Activated T-cell treated with anti-CD3 and anti-CD28 coated beads, Interleukin-2, amount 50 U/mL, for 72 hours (primary cell): ENCODE data around the gene TEX54. TPM values are rescaled to one million over a fixed set of nuclear protein-coding genes. Genes with fewer than 3 reads are reported as not detected.
A peak's percentile ranks its signal among the peaks of the same experiment; 100 is the strongest.
"Not testable (repeated sequence)": the region's sequence is repeated elsewhere in the genome, so short reads cannot be mapped to it uniquely, and the experiment has no call there.

Experiments
- ATAC-seq, 2 donors: fragments of 150-1000 bp; cut with Tn5 transposase; replicated peaks in 1 of 2; 2 replicates each; pipeline ENCODE4 v1.10.0; 2021; ENCODE audit warnings: moderate library complexity in 2 of 2, mild to moderate bottlenecking in 1 of 2
- DNase-seq, 2 donors: peaks; one replicate each; pipeline ENCODE4 v3.0.0; 2021 to 2022; ENCODE audit warnings: mixed read lengths in 1 of 2
- H3K27ac Mint-ChIP-seq: one replicate; pipeline ENCODE4 v1.8.0; 2022; ENCODE audit warnings: mild to moderate bottlenecking, moderate library complexity, mixed read lengths
- H3K27me3 Mint-ChIP-seq: one replicate; pipeline ENCODE4 v1.8.0; 2022; ENCODE audit warnings: low read depth, mixed read lengths
- H3K36me3 Mint-ChIP-seq, 2 donors: one replicate each; pipeline ENCODE4 v1.8.0; 2022; ENCODE audit warnings: mixed read lengths in 2 of 2, mild to moderate bottlenecking in 1 of 2; ENCODE audit not compliant: insufficient read depth in 2 of 2
- H3K4me1 Mint-ChIP-seq: one replicate; pipeline ENCODE4 v1.8.0; 2022; ENCODE audit warnings: low read depth, mixed read lengths
- H3K4me3 Mint-ChIP-seq, 2 donors: one replicate each; pipeline ENCODE4 v1.8.0; 2022; ENCODE audit warnings: mild to moderate bottlenecking in 2 of 2, mixed read lengths in 2 of 2, moderate library complexity in 2 of 2
- H3K9me3 Mint-ChIP-seq, 2 donors: one replicate each; pipeline ENCODE4 v1.8.0; 2022; ENCODE audit warnings: mixed read lengths in 2 of 2
- total RNA-seq, 2 donors: library from RNA; stranded (reverse); gene quantifications; one replicate each; pipeline ENCODE4 v1.2.3, GENCODE V29; 2022

The TEX54 gene
- total RNA-seq, 2 donors from 2014 or later, result 0.77 to 1.5 TPM

- peak in 1 of 2 donors; percentile 5 for ATAC-seq
- H3K9me3 Mint-ChIP-seq, H3K27ac Mint-ChIP-seq, H3K36me3 Mint-ChIP-seq, H3K27me3 Mint-ChIP-seq, DNase-seq: not testable (repeated sequence)
- peak overlapping the region in 1 of 2 donors; percentile 17 for H3K4me3 Mint-ChIP-seq
- peaks cover 65% of the 10 kb centered on the region for H3K4me1 Mint-ChIP-seq
Observed at GRCh38 chr11:62861564-62862192, 29.0 kb upstream of the TEX54 start.

- Mint-ChIP-seq H3K27ac (no peak overlapping the region), H3K36me3 (peaks cover 0 to 7% of the 10 kb centered on the region in 2 donors), H3K27me3 (no peaks in the 10 kb centered on the region), H3K4me3 (peak overlapping the region; percentile 15 to 49), H3K9me3 (no peaks in the 10 kb centered on the region), H3K4me1 (peaks cover 70% of the 10 kb centered on the region)
- ATAC-seq (peak; percentile 58 to 66), DNase-seq (peak in 1 of 2 donors; percentile 29)
Observed at GRCh38 chr11:62860835-62861563, 28.4 kb upstream of the TEX54 start.

GRCh38 chr11:62859281-62859703 is 26.7 kb upstream of the TEX54 start:
- DNase-seq, H3K9me3 Mint-ChIP-seq, H3K27ac Mint-ChIP-seq, H3K27me3 Mint-ChIP-seq, ATAC-seq: not testable (repeated sequence)
- Mint-ChIP-seq H3K4me1 (peaks cover 71% of the 10 kb centered on the region), H3K4me3 (peak overlapping the region in 1 of 2 donors; percentile 21), H3K36me3 (peaks cover 13 to 18% of the 10 kb centered on the region in 2 donors)

DNA sequence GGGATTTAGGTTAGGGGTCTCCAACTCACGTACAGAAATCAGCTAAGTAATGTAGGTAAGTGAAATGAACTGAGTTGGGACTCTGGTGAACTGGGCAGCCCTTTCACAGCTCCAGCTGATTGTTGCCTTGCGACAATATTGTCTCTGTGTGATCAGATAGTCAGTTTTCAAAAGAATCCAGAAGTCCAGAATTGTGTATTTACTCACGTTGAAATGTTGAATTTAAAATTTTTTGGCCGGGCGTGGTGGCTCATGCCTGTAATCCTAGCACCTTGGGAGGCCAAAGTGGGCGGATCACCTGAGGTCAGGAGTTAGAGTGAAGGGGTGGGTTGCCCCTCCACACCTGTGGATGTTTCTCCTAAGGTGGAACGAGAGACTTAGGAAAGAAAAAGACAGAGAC is 25.6 kb upstream of the TEX54 start:
- H3K36me3 Mint-ChIP-seq, result peaks cover 24 to 29% of the 10 kb centered on the region in 2 donors
- ATAC-seq (no peak), DNase-seq (no peak)
- peaks cover 71% of the 10 kb centered on the region for H3K4me1 Mint-ChIP-seq
- H3K4me3 Mint-ChIP-seq, result peak overlapping the region; percentile 96 to 98
- H3K27ac Mint-ChIP-seq, result peak overlapping the region; percentile 84
- no peaks in the 10 kb centered on the region for H3K9me3 Mint-ChIP-seq
- no peaks in the 10 kb centered on the region for H3K27me3 Mint-ChIP-seq

DNA sequence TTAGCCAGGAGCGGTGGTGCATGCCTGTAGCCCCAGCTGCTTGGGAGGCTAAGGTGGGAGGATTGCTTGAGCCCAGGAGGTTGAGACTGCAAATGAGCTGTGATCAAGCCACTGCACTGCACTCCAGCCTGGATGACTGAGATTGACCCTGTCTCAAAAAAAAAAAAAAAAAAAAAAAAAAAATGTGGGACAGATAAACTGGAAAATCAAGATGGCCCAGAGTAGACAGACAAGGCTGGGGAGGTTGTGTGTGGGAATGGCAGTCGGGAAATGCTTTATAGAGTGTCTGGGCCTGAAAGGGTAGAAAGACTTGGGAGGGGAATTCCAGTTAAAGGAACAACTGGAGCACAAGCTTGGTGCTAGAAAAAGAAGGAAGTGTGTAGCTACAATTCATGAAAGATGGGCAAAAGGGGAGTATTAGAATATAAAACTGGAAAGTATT is 24.9 kb upstream of the TEX54 start:
- no peaks in the 10 kb centered on the region for H3K9me3 Mint-ChIP-seq
- no peak for DNase-seq

GRCh38 chr11:62856333-62856895 is 23.8 kb upstream of the TEX54 start:
- Mint-ChIP-seq H3K36me3 (peaks cover 38 to 45% of the 10 kb centered on the region in 2 donors), H3K27ac (peak overlapping the region; percentile 98), H3K9me3 (no peaks in the 10 kb centered on the region), H3K4me3 (peak overlapping the region; percentile 96 to 98), H3K4me1 (peaks cover 74% of the 10 kb centered on the region), H3K27me3 (no peaks in the 10 kb centered on the region)
- DNase-seq (no peak), ATAC-seq (no peak)

More for the DNA sequence above, 24.9 kb upstream of the TEX54 start:
- Mint-ChIP-seq H3K4me3 (peak overlapping the region; percentile 96 to 98), H3K36me3 (peaks cover 30 to 35% of the 10 kb centered on the region in 2 donors), H3K27ac (peak overlapping the region; percentile 84), H3K4me1 (peaks cover 72% of the 10 kb centered on the region), H3K27me3 (no peaks in the 10 kb centered on the region)
- ATAC-seq, result no peak

DNA sequence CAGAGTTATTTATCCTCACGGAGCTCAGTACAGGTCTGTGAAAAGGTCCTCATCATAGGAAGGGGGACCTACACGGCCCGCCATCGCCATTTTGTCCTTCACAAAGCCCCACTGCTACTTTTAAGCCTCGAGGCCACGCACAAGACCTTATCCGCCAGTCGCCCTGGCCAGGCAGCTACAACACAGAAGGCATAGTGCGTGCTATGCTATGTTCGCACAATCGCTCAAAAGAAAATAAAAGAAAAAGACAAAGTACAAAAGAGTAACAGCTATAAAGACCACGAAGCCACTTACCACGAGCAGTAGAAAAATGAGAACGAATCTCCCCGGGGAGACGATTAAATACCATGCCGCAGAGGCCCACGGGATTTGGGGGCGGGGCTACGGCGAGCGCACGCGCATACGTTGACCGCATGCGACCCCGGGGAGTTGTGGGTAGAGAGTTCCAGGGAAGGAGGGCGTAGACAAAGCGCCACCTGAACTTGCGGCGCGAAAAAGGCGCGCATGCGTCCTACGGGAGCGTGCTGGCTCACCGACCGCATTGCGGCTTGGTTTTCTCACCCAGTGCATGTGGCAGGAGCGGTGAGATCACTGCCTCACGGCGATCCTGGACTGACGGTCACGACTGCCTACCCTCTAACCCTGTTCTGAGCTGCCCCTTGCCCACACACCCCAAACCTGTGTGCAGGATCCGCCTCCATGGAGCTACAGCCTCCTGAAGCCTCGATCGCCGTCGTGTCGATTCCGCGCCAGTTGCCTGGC is 23.1 kb upstream of the TEX54 start:
- H3K4me1 Mint-ChIP-seq, result peaks cover 69% of the 10 kb centered on the region
- H3K27ac Mint-ChIP-seq, result peak overlapping the region; percentile 98
- no peaks in the 10 kb centered on the region for H3K27me3 Mint-ChIP-seq
- DNase-seq (peak; percentile 98 to 99), ATAC-seq (peak; percentile 74 to 78)
- peaks cover 38 to 45% of the 10 kb centered on the region in 2 donors for H3K36me3 Mint-ChIP-seq
- no peaks in the 10 kb centered on the region for H3K9me3 Mint-ChIP-seq
- H3K4me3 Mint-ChIP-seq, result peak overlapping the region; percentile 96 to 98

DNA sequence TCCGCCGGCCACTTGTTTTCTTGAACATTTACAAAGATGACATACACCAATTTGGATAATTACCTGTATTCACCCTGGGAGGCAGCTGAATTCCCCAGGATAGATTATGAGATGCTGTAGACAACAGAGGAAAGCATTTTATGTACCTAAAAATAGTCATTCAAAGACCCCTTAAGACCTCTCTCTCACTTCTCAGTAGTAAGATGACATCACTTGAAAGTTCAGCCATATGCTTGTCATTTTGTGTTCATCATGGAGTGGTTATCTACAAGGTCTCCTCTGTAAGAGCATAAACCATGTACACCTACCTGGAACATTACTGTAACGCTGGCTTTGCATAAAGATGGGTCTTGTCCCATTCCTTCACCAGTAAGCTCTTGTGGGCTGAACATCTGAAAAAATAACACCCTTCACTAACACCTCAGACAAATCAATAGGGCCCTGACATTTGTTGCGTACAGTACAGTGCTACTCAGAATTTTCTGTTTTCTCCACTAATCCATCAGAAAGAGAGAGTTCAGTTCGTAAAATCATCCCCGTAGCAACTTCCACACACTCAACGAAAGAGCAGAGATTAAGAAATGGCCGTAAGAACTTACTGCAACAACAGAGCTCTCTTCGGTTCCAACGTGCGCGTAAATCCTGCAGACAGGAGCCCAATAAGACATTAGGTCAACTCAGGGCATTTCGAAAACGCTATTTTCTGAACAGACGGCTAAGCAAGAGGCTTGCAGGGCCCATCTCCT is 22.4 kb upstream of the TEX54 start:
- no peaks in the 10 kb centered on the region for H3K9me3 Mint-ChIP-seq
- peak overlapping the region; percentile 98 for H3K27ac Mint-ChIP-seq
- peak overlapping the region; percentile 96 to 98 for H3K4me3 Mint-ChIP-seq
- no peak for ATAC-seq
- peaks cover 66% of the 10 kb centered on the region for H3K4me1 Mint-ChIP-seq
- no peaks in the 10 kb centered on the region for H3K27me3 Mint-ChIP-seq
- no peak for DNase-seq
- H3K36me3 Mint-ChIP-seq, result peaks cover 38 to 45% of the 10 kb centered on the region in 2 donors

GRCh38 chr11:62854013-62854824 is 21.6 kb upstream of the TEX54 start:
- ATAC-seq (no peak), DNase-seq (no peak)
- Mint-ChIP-seq H3K27ac (peak overlapping the region; percentile 98), H3K4me1 (peaks cover 62% of the 10 kb centered on the region), H3K36me3 (peaks cover 38 to 45% of the 10 kb centered on the region in 2 donors), H3K4me3 (peak overlapping the region; percentile 96 to 98), H3K27me3 (no peaks in the 10 kb centered on the region), H3K9me3 (no peaks in the 10 kb centered on the region)

- H3K36me3 Mint-ChIP-seq, result peaks cover 38 to 45% of the 10 kb centered on the region in 2 donors
Observed at GRCh38 chr11:62853279-62853965, 20.8 kb upstream of the TEX54 start.

DNA sequence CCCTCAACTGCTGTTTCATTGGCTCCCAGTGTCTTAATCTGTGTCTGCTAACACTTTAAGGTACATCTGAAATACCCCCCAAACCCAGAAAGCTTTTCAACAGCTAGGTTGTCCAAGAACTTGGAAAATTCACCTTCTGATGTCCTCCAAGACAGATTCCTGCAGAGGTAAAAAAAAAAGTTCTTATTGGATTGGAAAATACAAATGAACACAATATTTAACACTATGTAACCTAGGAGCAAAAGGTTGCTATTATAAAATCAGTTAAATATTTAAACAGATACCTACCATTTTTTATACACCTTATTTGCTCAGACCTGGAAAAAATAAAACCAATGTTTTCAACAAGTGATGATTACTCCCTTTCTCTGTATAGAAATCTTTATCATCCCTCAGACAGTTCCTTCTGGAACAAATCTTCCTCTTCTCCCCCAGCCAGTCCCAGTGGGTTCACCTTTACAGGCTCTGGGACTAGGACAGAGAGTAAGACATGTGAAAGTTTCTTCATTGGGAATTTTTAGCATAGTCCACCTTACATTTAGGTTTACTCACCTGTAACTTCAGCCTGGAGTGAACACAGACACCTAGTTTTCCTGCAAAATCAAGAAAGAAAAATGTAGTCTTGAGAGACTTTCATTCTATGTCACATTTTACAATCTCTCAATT is 20.0 kb upstream of the TEX54 start:
- H3K4me1 Mint-ChIP-seq, result peaks cover 51% of the 10 kb centered on the region
- peaks cover 38 to 41% of the 10 kb centered on the region in 2 donors for H3K36me3 Mint-ChIP-seq

More at GRCh38 chr11:62853279-62853965, 20.8 kb upstream of the TEX54 start:
- Mint-ChIP-seq H3K27me3 (no peaks in the 10 kb centered on the region), H3K4me1 (peaks cover 59% of the 10 kb centered on the region), H3K4me3 (peak overlapping the region; percentile 96 to 98), H3K9me3 (no peaks in the 10 kb centered on the region), H3K27ac (peak overlapping the region; percentile 98)
- DNase-seq (peak; percentile 58), ATAC-seq (peak; percentile 44 to 52)

More for the DNA sequence above, 20.0 kb upstream of the TEX54 start:
- H3K9me3 Mint-ChIP-seq, result no peaks in the 10 kb centered on the region
- no peak for DNase-seq
- ATAC-seq, result no peak
- no peaks in the 10 kb centered on the region for H3K27me3 Mint-ChIP-seq
- peak overlapping the region; percentile 96 to 98 for H3K4me3 Mint-ChIP-seq
- peak overlapping the region; percentile 98 for H3K27ac Mint-ChIP-seq
